OCI-LY7 (cell line): ENCODE results near the gene PLD5. TPM values are rescaled to one million over a fixed set of nuclear protein-coding genes. Genes with fewer than 3 reads are reported as not detected.

ENCODE experiments used
- BruUV-seq: library from RNA; stranded (reverse); fragments of 400-500 nt; replicated peaks from 2 replicates; lab custom pipeline; 2021; lab: Mats Ljungman, UMichigan
- CTCF ChIA-PET: fragments of 300-600 bp; sonication (Branson Sonifier 250); formaldehyde crosslinking; loops from one replicate; lab custom pipeline; 2022; ENCODE audit warnings: antibody characterized with exemption; ENCODE audit not compliant: unreplicated experiment; lab: Charles Lee
- POLR2A ChIA-PET: fragments of 300-600 bp; sonication (Branson Sonifier 250); formaldehyde crosslinking; loops from one replicate; lab custom pipeline; 2022; ENCODE audit warnings: antibody characterized with exemption; lab: Charles Lee
- DNase-seq: peaks from one replicate; pipeline ENCODE4 v3.0.0-alpha.2; 2015; ENCODE audit warnings: low spot score
- H2AFZ ChIP-seq: fragments of 200-600 bp; sonication (generic), shearing (Covaris generic); 2 replicates; pipeline ENCODE4 v1.6.1; 2014; ENCODE audit warnings: mild to moderate bottlenecking, antibody characterized with exemption, low read length, moderate library complexity
- H3K27ac ChIP-seq: fragments of 200-600 bp; sonication (generic); 2 replicates; pipeline ENCODE4 v1.5.1; 2014; ENCODE audit warnings: mixed run types, low read depth, mild to moderate bottlenecking, moderate library complexity, low read length, inconsistent platforms; ENCODE audit not compliant: poor library complexity, severe bottlenecking
- H3K36me3 ChIP-seq: fragments of 200-600 bp; sonication (generic); 2 replicates; pipeline ENCODE4 v1.6.1; 2014; ENCODE audit warnings: mild to moderate bottlenecking, antibody characterized with exemption, low read length, moderate library complexity, mixed read lengths; ENCODE audit not compliant: insufficient read depth
- H3K4me1 ChIP-seq: fragments of 200-600 bp; sonication (generic); 2 replicates; pipeline ENCODE4 v1.5.1; 2014; ENCODE audit warnings: mild to moderate bottlenecking, low read length; ENCODE audit not compliant: insufficient read depth, poor library complexity, severe bottlenecking
- H3K4me2 ChIP-seq: fragments of 200-600 bp; sonication (generic); 2 replicates; pipeline ENCODE4 v1.6.1; 2014; ENCODE audit warnings: mild to moderate bottlenecking, low read length
- H3K4me3 ChIP-seq: fragments of 200-600 bp; sonication (generic); 2 replicates; pipeline ENCODE4 v1.5.1; 2014; ENCODE audit warnings: mild to moderate bottlenecking, low read depth, low read length; ENCODE audit not compliant: poor library complexity, severe bottlenecking
- H3K79me2 ChIP-seq: fragments of 200-600 bp; sonication (generic); 2 replicates; pipeline ENCODE4 v1.6.1; 2016; ENCODE audit warnings: low read depth, mild to moderate bottlenecking, low read length, moderate library complexity, mixed read lengths; ENCODE audit not compliant: insufficient read depth
- H3K9me2 ChIP-seq: fragments of 200-600 bp; sonication (generic); 2 replicates; pipeline ENCODE4 v1.6.1; 2016; ENCODE audit warnings: mild to moderate bottlenecking, low read length, mixed read lengths; ENCODE audit not compliant: insufficient read depth
- H3K9me3 ChIP-seq: fragments of 200-600 bp; sonication (generic); 2 replicates; pipeline ENCODE4 v1.6.1; 2014; ENCODE audit warnings: mild to moderate bottlenecking, mixed run types, low read length, mixed read lengths
- H4K20me1 ChIP-seq: fragments of 200-600 bp; sonication (generic); 2 replicates; pipeline ENCODE4 v1.6.1; 2014; ENCODE audit warnings: mild to moderate bottlenecking, antibody characterized with exemption, low read length, moderate library complexity, mixed read lengths; ENCODE audit not compliant: insufficient read depth
- EZH2phosphoT487 ChIP-seq: fragments of 200-600 bp; sonication (generic); IDR thresholded peaks from 2 replicates; pipeline ENCODE4 v1.6.1; 2018; ENCODE audit warnings: low read depth, borderline replicate concordance, mild to moderate bottlenecking, mixed run types, antibody characterized with exemption, low read length, moderate library complexity, mixed read lengths
- intact Hi-C: fragments of 100-400 bp; cut with micrococcal nuclease; formaldehyde crosslinking; loops from one replicate; pipeline ENCODE4 v1.10.0; 2022; ENCODE audit not compliant: unreplicated experiment
- total RNA-seq, 2 experiments: library from RNA; depleted of rRNA in 1 of 2; stranded (reverse); fragments of >200 nt in 1 of 2; shearing (Covaris generic) in 1 of 2; gene quantifications; 2 replicates each; pipeline ENCODE4 v1.2.3, GENCODE V29; 2014 to 2022
- TF ChIP-seq, protein P1 (sequence below): fragments of 200-600 bp; sonication (generic); conservative IDR thresholded peaks from 2 replicates; pipeline ENCODE4 v1.5.1; 2014; ENCODE audit warnings: mild to moderate bottlenecking, antibody characterized with exemption, low read length, moderate library complexity, mixed read lengths

PLD5 gene
- total RNA-seq, 2 experiments from 2014 or later = not detected

DNA sequence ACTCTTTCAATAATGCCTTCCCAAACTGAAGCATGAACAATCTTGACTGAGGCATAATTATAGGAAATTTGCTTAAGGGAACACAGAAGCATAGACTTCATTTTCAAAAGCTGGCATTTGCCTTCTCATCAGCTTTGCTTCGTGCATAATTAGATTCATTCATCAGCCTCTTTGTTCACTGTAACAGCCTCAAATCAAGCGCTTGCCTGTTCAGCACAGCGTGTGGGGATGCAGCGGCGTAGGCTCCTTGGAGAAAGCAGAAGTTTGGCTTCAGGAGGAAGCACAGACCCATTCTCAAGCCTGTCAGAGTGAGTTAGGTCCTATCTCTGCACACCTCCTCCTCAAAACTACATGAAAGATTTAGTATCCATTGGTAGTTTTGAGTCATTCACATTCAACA is 279.2 kb downstream of the PLD5 start:
- Histone ChIP-seq H3K4me2 (no peak overlapping the region), H4K20me1 (no peaks in the 10 kb centered on the region), H3K9me3 (no peaks in the 10 kb centered on the region), H3K27ac (no peak overlapping the region), H2AFZ (no peak overlapping the region), H3K36me3 (no peaks in the 10 kb centered on the region), H3K79me2 (no peaks in the 10 kb centered on the region), H3K4me1 (no peaks in the 10 kb centered on the region), H3K9me2 (no peaks in the 10 kb centered on the region), H3K4me3 (no peak overlapping the region)
- BruUV-seq = no TSS peak
- intact Hi-C loops = no loop called here
- DNase-seq = no peak
- TF ChIP-seq, protein P1, sequence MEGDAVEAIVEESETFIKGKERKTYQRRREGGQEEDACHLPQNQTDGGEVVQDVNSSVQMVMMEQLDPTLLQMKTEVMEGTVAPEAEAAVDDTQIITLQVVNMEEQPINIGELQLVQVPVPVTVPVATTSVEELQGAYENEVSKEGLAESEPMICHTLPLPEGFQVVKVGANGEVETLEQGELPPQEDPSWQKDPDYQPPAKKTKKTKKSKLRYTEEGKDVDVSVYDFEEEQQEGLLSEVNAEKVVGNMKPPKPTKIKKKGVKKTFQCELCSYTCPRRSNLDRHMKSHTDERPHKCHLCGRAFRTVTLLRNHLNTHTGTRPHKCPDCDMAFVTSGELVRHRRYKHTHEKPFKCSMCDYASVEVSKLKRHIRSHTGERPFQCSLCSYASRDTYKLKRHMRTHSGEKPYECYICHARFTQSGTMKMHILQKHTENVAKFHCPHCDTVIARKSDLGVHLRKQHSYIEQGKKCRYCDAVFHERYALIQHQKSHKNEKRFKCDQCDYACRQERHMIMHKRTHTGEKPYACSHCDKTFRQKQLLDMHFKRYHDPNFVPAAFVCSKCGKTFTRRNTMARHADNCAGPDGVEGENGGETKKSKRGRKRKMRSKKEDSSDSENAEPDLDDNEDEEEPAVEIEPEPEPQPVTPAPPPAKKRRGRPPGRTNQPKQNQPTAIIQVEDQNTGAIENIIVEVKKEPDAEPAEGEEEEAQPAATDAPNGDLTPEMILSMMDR = no peak
- no peak for TF ChIP-seq EZH2phosphoT487
- POLR2A ChIA-PET = interaction anchor here (0.6 kb wide), 2 partner anchors 12 to 15 kb away, joined by 3 read pairs; no protein-coding TSS in a partner anchor
- CTCF ChIA-PET = no interaction called here

DNA sequence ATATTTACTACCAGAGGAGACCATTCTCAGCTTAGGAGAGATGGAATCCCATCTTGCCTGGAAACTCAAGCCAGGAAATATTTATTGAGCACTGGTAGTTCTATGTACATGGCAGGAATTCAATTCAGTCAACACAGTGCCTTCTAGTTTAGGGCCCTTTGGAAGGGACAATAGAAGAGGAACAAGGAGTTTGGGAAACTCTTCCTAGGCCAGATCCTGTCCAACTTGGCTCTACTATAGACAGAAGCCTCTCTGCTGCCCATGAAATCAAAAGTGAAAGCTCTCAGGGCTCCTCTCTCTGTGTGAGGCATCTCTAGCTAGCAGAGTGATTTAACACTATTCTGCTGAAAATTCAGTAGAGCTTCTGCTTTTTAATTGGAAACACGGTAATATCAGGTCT is 281.0 kb downstream of the PLD5 start:
- CTCF ChIA-PET = no interaction called here
- no peak overlapping the region for H3K27ac ChIP-seq
- H2AFZ ChIP-seq = no peak overlapping the region

DNA sequence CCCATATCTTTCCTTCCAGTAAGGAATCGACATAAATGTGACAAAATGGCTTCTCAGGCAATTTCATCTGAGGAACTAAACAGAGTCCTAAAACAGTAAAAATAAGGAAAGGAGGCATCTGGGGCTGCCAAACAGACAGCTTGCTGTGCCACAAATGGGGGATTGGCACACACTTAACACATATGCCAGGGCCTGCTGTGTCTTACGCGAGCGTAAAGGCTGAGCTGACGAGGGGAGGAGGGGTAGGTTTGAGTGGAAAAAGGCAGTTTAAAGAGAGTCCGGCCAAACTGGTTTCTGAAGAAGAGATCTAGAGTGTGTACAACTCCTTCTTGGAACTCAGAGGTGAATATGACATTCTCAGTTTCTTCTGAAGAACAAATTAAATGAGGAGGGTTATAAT is 281.5 kb downstream of the PLD5 start:
- Histone ChIP-seq H3K4me1 (no peaks in the 10 kb centered on the region), H3K79me2 (no peaks in the 10 kb centered on the region), H3K9me3 (no peaks in the 10 kb centered on the region), H3K36me3 (no peaks in the 10 kb centered on the region), H4K20me1 (no peaks in the 10 kb centered on the region), H3K4me3 (no peak overlapping the region), H3K4me2 (no peak overlapping the region), H2AFZ (no peak overlapping the region), H3K9me2 (no peaks in the 10 kb centered on the region), H3K27ac (no peak overlapping the region)
- DNase-seq = no peak
- TF ChIP-seq, protein P1 = no peak
- no peak for TF ChIP-seq EZH2phosphoT487
- BruUV-seq = no TSS peak
- intact Hi-C loops = no loop called here
- CTCF ChIA-PET = no interaction called here
- POLR2A ChIA-PET = interaction anchor here (0.5 kb wide), 1 partner anchor 91 kb away, joined by 3 read pairs; no protein-coding TSS in a partner anchor

More for the DNA sequence above, 281.0 kb downstream of the PLD5 start:
- H3K4me1 ChIP-seq = no peaks in the 10 kb centered on the region
- no peaks in the 10 kb centered on the region for H3K9me3 ChIP-seq
- no peaks in the 10 kb centered on the region for H3K9me2 ChIP-seq
- no peaks in the 10 kb centered on the region for H3K79me2 ChIP-seq
- DNase-seq = no peak
- POLR2A ChIA-PET = no interaction called here
- H3K4me3 ChIP-seq = no peak overlapping the region
- no peak overlapping the region for H3K4me2 ChIP-seq
- H4K20me1 ChIP-seq = no peaks in the 10 kb centered on the region
- BruUV-seq = no TSS peak
- H3K36me3 ChIP-seq = no peaks in the 10 kb centered on the region
- TF ChIP-seq, protein P1 = no peak
- no peak for TF ChIP-seq EZH2phosphoT487
- intact Hi-C loops = no loop called here
